SK-N-SH (cell line): ENCODE measurements around the gene CASP6. TPM values are rescaled to one million over a fixed set of nuclear protein-coding genes. Genes with fewer than 3 reads are reported as not detected.

Source experiments
- CTCF ChIA-PET: fragments of 300-600, 350-600 bp; formaldehyde crosslinking; extraction: SDS; loops from one replicate; lab custom pipeline; 2021; lab: Yijun Ruan, JAX
- POLR2A ChIA-PET: fragments of 350-600 bp; sonication (Branson Sonifier 250); formaldehyde crosslinking; extraction: SDS; loops from one replicate; lab custom pipeline; 2020; ENCODE audit warnings: antibody characterized with exemption, inconsistent platforms; lab: Yijun Ruan, JAX
- DNase-seq: peaks from one replicate; pipeline ENCODE4 v3.0.0; 2012
- H2AFZ ChIP-seq: fragments of 200-600 bp; sonication (generic); 2 replicates; pipeline ENCODE4 v1.8.1; 2016; ENCODE audit warnings: antibody characterized with exemption, mild to moderate bottlenecking, low read depth
- H3F3A ChIP-seq: fragments of 200-600 bp; sonication (generic); replicated peaks from 2 replicates; pipeline ENCODE3; 2016; ENCODE audit warnings: antibody characterized with exemption, mild to moderate bottlenecking; ENCODE audit not compliant: insufficient read depth
- H3K27ac ChIP-seq, 2 experiments: fragments of 200-500 bp in 1 of 2; fragments of 200-600 bp in 1 of 2; sonication (Bioruptor generic) in 1 of 2; sonication (generic), shearing (Covaris generic) in 1 of 2; 2 replicates each; pipeline versions ENCODE4 v1.5.1 to v1.6.1; 2014 to 2016; ENCODE audit warnings: low read depth in 2 of 2, inconsistent platforms in 1 of 2, low read length in 1 of 2, mild to moderate bottlenecking in 1 of 2, mixed read lengths in 1 of 2
- H3K27me3 ChIP-seq: fragments of 200-600 bp; sonication (generic), shearing (Covaris generic); 2 replicates; pipeline ENCODE4 v1.6.1; 2016; ENCODE audit warnings: mixed run types; ENCODE audit not compliant: insufficient read depth
- H3K36me3 ChIP-seq, 2 experiments: fragments of 200-500 bp in 1 of 2; fragments of 200-600 bp in 1 of 2; sonication (Bioruptor generic) in 1 of 2; sonication (generic) in 1 of 2; replicated peaks in 1 of 2; 2 replicates each; pipeline versions ENCODE3 to v1.5.1; 2014 to 2016; ENCODE audit warnings: low read length in 1 of 2, mild to moderate bottlenecking in 1 of 2; ENCODE audit not compliant: insufficient read depth in 2 of 2, control insufficient read depth in 1 of 2
- H3K4me1 ChIP-seq, 2 experiments: fragments of 200-500 bp in 1 of 2; fragments of 200-600 bp in 1 of 2; sonication (Bioruptor generic) in 1 of 2; sonication (generic), shearing (Covaris generic) in 1 of 2; 2 replicates each; pipeline versions ENCODE4 v1.5.1 to v1.6.1; 2014 to 2016; ENCODE audit warnings: low read depth in 1 of 2, low read length in 1 of 2, mixed run types in 1 of 2; ENCODE audit not compliant: insufficient read depth in 2 of 2, control insufficient read depth in 1 of 2
- H3K4me2 ChIP-seq: fragments of 200-600 bp; sonication (generic), shearing (Covaris generic); 2 replicates; pipeline ENCODE4 v1.6.1; 2017; ENCODE audit warnings: mixed run types
- H3K4me3 ChIP-seq, 2 experiments: fragments of 200-500 bp in 1 of 2; fragments of 200-600 bp in 1 of 2; sonication (Bioruptor generic) in 1 of 2; sonication (generic), shearing (Covaris generic) in 1 of 2; 2 replicates each; pipeline versions ENCODE4 v1.5.1 to v1.8.1; 2014 to 2016; ENCODE audit warnings: low read depth in 2 of 2, inconsistent platforms in 1 of 2, low read length in 1 of 2, mild to moderate bottlenecking in 1 of 2, mixed read lengths in 1 of 2, moderate library complexity in 1 of 2
- H3K79me2 ChIP-seq: fragments of 200-600 bp; sonication (generic); 2 replicates; pipeline ENCODE4 v1.8.1; 2017; ENCODE audit warnings: mild to moderate bottlenecking; ENCODE audit not compliant: insufficient read depth
- H3K9ac ChIP-seq: fragments of 200-600 bp; sonication (generic); 2 replicates; pipeline ENCODE4 v1.6.1; 2017; ENCODE audit warnings: mixed run types
- H3K9me2 ChIP-seq: fragments of 200-600 bp; sonication (generic); 2 replicates; pipeline ENCODE4 v1.6.1; 2017; ENCODE audit warnings: mixed run types
- H3K9me3 ChIP-seq: fragments of 200-600 bp; sonication (generic); 2 replicates; pipeline ENCODE4 v1.6.1; 2017; ENCODE audit warnings: mixed run types, mild to moderate bottlenecking, moderate library complexity
- H4K20me1 ChIP-seq: fragments of 200-600 bp; sonication (generic); 2 replicates; pipeline ENCODE4 v1.6.1; 2017; ENCODE audit warnings: mild to moderate bottlenecking, mixed run types; ENCODE audit not compliant: insufficient read depth
- CHD2 ChIP-seq: fragments of 150-350 bp; IDR thresholded peaks from 2 replicates; pipeline ENCODE4 v1.6.1; 2018; ENCODE audit warnings: low read length; ENCODE audit not compliant: partially characterized antibody
- EP300 ChIP-seq, 2 experiments: IDR thresholded peaks; 2 replicates each; pipeline versions ENCODE4 v1.4.0 to v1.6.1; 2012; ENCODE audit warnings: borderline replicate concordance in 1 of 2, low read depth in 1 of 2, low read length in 1 of 2
- EZH2phosphoT487 ChIP-seq: fragments of 200-600 bp; sonication (generic); IDR thresholded peaks from 2 replicates; pipeline ENCODE4 v1.6.1; 2017; ENCODE audit warnings: low read depth, mixed run types, mild to moderate bottlenecking, antibody characterized with exemption, moderate library complexity, borderline replicate concordance
- FOSL2 ChIP-seq: IDR thresholded peaks from 2 replicates; pipeline ENCODE4 v1.4.0; 2012; ENCODE audit warnings: low read depth, mild to moderate bottlenecking, moderate library complexity, borderline replicate concordance
- FOXJ3 ChIP-seq: sonication (generic); formaldehyde crosslinking; IDR thresholded peaks from 2 replicates; pipeline ENCODE4 v1.5.1; 2020; ENCODE audit warnings: mild to moderate bottlenecking, missing genetic modification reagents
- FOXM1 ChIP-seq: IDR thresholded peaks from 2 replicates; pipeline ENCODE4 v1.4.0; 2012; ENCODE audit warnings: low read depth, mild to moderate bottlenecking
- GATA2 ChIP-seq: sonication (generic); formaldehyde crosslinking; IDR thresholded peaks from 2 replicates; pipeline ENCODE4 v1.5.0; 2020; ENCODE audit warnings: mild to moderate bottlenecking, missing genetic modification reagents
- MAX ChIP-seq: IDR thresholded peaks from 2 replicates; pipeline ENCODE4 v1.4.0; 2012; ENCODE audit warnings: low read depth
- MEF2A ChIP-seq: IDR thresholded peaks from 2 replicates; pipeline ENCODE4 v1.4.0; 2012; ENCODE audit warnings: low read depth, borderline replicate concordance
- NFIC ChIP-seq: IDR thresholded peaks from 2 replicates; pipeline ENCODE4 v1.4.0; 2012; ENCODE audit warnings: borderline replicate concordance
- POLR2AphosphoS5 ChIP-seq: IDR thresholded peaks from 2 replicates; pipeline ENCODE4 v1.6.1; 2012; ENCODE audit warnings: low read depth, low read length
- RAD21 ChIP-seq: IDR thresholded peaks from 2 replicates; pipeline ENCODE4 v1.6.1; 2012; ENCODE audit warnings: mild to moderate bottlenecking, low read length
- RCOR1 ChIP-seq: fragments of 150-350 bp; IDR thresholded peaks from 2 replicates; pipeline ENCODE4 v1.6.1; 2017; ENCODE audit warnings: antibody characterized with exemption, low read length
- RFX5 ChIP-seq: IDR thresholded peaks from 2 replicates; pipeline ENCODE4 v1.6.1; 2012; ENCODE audit warnings: mild to moderate bottlenecking, improper control_type of control experiment, low read length
- RXRA ChIP-seq: IDR thresholded peaks from 2 replicates; pipeline ENCODE4 v1.4.0; 2012; ENCODE audit warnings: low read depth, mild to moderate bottlenecking, borderline replicate concordance
- SMC3 ChIP-seq: IDR thresholded peaks from 2 replicates; pipeline ENCODE4 v1.6.1; 2012; ENCODE audit warnings: low read depth, low read length, improper control_type of control experiment
- TAF1 ChIP-seq: IDR thresholded peaks from 2 replicates; pipeline ENCODE4 v1.6.1; 2012; ENCODE audit warnings: low read depth, mild to moderate bottlenecking, low read length, moderate library complexity, borderline replicate concordance
- TCF12 ChIP-seq: IDR thresholded peaks from 2 replicates; pipeline ENCODE4 v1.4.0; 2012
- YY1 ChIP-seq: IDR thresholded peaks from 2 replicates; pipeline ENCODE4 v1.4.0; 2012; ENCODE audit warnings: low read depth, mild to moderate bottlenecking
- WGBS: methylation state at CpG from one replicate; pipeline ENCODE4 v1.1.6; 2017; ENCODE audit warnings: low lambda C conversion rate; 5-methylcytosine and 5-hydroxymethylcytosine counted together
- polyA plus RNA-seq, 3 experiments: library from polyadenylated mRNA; depleted of rRNA; stranded (reverse); fragments of >200 nt; gene quantifications; 2 replicates each; pipeline ENCODE4 v1.2.3, GENCODE V29; 2012
- TF ChIP-seq, protein P1 (sequence below): IDR thresholded peaks from 2 replicates; pipeline ENCODE4 v1.4.0; 2012; ENCODE audit warnings: low read depth, borderline replicate concordance
- TF ChIP-seq, protein P2 (sequence below): IDR thresholded peaks from 2 replicates; pipeline ENCODE4; 2012
- TF ChIP-seq, protein P3 (sequence below): IDR thresholded peaks from 2 replicates; pipeline ENCODE4 v1.4.0; 2012; ENCODE audit warnings: low read depth, borderline replicate concordance

The CASP6 gene
- polyA plus RNA-seq, 1 of the 3 experiments (the other 2 are of a cell fraction), result 30.2 TPM

DNA sequence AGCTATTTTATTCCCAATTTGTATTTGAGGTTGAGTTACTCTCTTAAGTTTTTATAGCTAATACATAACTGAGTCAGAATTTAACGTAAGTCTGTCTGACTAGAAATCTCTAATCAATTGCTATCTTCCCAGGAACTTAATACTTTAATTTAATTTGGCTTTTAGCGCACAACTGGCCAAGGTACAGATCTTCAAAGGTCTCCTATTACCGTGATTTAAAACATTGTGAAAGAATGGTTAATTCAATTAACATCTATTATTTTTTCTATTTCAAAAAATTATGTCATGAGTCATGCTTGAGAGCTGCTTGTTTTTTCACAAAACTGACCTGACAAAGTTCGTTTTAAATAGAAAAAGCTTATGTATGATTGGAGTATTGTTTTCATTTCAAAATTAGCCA, 48.6 kb upstream of the CASP6 start:
- POLR2A ChIA-PET, result no interaction called here
- no peak overlapping the region for H3K4me2 ChIP-seq
- 31% methylated on average over 4 of the region's 4 CpGs for WGBS
- TF ChIP-seq RFX5 (no peak), YY1 (no peak), CHD2 (no peak), FOXM1 (no peak), RXRA (no peak), RCOR1 (no peak), NFIC (no peak), GATA2 (CRISPR knock-in tag) (no peak), TAF1 (no peak), MEF2A (no peak), POLR2AphosphoS5 (no peak), FOSL2 (no peak)
- TF ChIP-seq, protein P1, sequence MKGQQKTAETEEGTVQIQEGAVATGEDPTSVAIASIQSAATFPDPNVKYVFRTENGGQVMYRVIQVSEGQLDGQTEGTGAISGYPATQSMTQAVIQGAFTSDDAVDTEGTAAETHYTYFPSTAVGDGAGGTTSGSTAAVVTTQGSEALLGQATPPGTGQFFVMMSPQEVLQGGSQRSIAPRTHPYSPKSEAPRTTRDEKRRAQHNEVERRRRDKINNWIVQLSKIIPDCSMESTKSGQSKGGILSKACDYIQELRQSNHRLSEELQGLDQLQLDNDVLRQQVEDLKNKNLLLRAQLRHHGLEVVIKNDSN, result no peak
- TF ChIP-seq, protein P2, sequence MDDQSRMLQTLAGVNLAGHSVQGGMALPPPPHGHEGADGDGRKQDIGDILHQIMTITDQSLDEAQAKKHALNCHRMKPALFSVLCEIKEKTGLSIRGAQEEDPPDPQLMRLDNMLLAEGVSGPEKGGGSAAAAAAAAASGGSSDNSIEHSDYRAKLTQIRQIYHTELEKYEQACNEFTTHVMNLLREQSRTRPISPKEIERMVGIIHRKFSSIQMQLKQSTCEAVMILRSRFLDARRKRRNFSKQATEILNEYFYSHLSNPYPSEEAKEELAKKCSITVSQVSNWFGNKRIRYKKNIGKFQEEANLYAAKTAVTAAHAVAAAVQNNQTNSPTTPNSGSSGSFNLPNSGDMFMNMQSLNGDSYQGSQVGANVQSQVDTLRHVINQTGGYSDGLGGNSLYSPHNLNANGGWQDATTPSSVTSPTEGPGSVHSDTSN, result no peak
- TF ChIP-seq, all 33 proteins: peak for 0
- H3K4me3 ChIP-seq, result no peak overlapping the region
- H3K27me3 ChIP-seq, result no peaks in the 10 kb centered on the region
- peak overlapping the region; percentile 30; the same call in 1 of the 2 replicates for H2AFZ ChIP-seq
- DNase-seq, result no peak
- H3F3A ChIP-seq, result peaks cover 7% of the 10 kb centered on the region
- no peaks in the 10 kb centered on the region for H3K36me3 ChIP-seq
- no peaks in the 10 kb centered on the region for H3K9me3 ChIP-seq
- CTCF ChIA-PET, result interaction anchor here (1.3 kb wide), 1 partner anchor 318 kb away, joined by 4 read pairs; the partner anchor contains the start of gene SEC24B
- no peaks in the 10 kb centered on the region for H3K79me2 ChIP-seq
- H3K4me1 ChIP-seq, result no peaks in the 10 kb centered on the region
- H4K20me1 ChIP-seq, result no peaks in the 10 kb centered on the region
- no peak overlapping the region for H3K27ac ChIP-seq
- H3K9me2 ChIP-seq, result no peaks in the 10 kb centered on the region
- no peak overlapping the region for H3K9ac ChIP-seq

DNA sequence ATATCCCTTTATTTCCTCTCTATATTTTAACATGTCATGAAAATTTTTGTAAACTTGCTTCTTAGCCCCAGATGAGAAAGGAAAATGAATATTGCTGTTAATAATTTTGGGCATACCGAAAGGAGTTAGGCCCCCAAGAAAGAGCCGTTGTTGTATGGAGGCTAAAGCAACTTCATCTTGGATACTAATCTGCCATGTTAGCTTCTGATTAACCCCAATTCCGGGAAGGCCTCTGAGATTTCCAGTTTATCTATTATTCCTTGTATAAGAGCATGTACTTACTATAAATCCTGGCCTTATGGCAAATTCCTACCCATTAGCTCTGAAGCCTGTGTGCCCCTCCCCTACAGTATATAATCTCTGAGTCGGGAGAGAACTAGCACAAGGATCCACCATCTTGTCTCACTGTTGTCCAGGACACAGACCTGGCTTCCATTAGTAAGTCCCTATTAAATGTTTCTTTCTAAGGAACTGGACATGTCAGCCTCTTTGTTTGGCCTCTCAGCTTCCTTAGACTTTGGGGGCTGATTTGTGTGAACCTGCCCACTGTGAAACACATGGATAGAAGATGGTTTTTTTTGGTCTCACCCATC, 47.5 kb upstream of the CASP6 start:
- H3K9ac ChIP-seq, result no peak overlapping the region
- WGBS, result 73% methylated on average over 4 of the region's 4 CpGs
- CTCF ChIA-PET, result no interaction called here
- TF ChIP-seq, protein P3, sequence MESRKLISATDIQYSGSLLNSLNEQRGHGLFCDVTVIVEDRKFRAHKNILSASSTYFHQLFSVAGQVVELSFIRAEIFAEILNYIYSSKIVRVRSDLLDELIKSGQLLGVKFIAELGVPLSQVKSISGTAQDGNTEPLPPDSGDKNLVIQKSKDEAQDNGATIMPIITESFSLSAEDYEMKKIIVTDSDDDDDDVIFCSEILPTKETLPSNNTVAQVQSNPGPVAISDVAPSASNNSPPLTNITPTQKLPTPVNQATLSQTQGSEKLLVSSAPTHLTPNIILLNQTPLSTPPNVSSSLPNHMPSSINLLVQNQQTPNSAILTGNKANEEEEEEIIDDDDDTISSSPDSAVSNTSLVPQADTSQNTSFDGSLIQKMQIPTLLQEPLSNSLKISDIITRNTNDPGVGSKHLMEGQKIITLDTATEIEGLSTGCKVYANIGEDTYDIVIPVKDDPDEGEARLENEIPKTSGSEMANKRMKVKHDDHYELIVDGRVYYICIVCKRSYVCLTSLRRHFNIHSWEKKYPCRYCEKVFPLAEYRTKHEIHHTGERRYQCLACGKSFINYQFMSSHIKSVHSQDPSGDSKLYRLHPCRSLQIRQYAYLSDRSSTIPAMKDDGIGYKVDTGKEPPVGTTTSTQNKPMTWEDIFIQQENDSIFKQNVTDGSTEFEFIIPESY, result no peak
- TF ChIP-seq SMC3, result no peak
- TF ChIP-seq FOXM1, result no peak
- no peak for TF ChIP-seq TAF1
- no peak for TF ChIP-seq RCOR1
- no peak for TF ChIP-seq FOSL2
- TF ChIP-seq GATA2 (CRISPR knock-in tag), result no peak
- no peak for TF ChIP-seq MAX
- TF ChIP-seq FOXJ3, result no peak
- no peak for TF ChIP-seq EP300 (IDR thresholded peaks at IDR 0.05; ENCODE audit: borderline replicate concordance in 1 of 2, low read depth in 1 of 2, low read length in 1 of 2)
- TF ChIP-seq RAD21, result no peak
- TF ChIP-seq EZH2phosphoT487, result no peak
- TF ChIP-seq TCF12, result no peak
- no peak overlapping the region for H3K4me2 ChIP-seq
- no peak overlapping the region for H3K27ac ChIP-seq
- H4K20me1 ChIP-seq, result no peaks in the 10 kb centered on the region
- no peaks in the 10 kb centered on the region for H3K36me3 ChIP-seq
- H2AFZ ChIP-seq, result no peak overlapping the region
- no peaks in the 10 kb centered on the region for H3K4me1 ChIP-seq
- H3K9me2 ChIP-seq, result no peaks in the 10 kb centered on the region
- no peaks in the 10 kb centered on the region for H3K79me2 ChIP-seq
- POLR2A ChIA-PET, result no interaction called here
- H3K27me3 ChIP-seq, result no peaks in the 10 kb centered on the region
- H3F3A ChIP-seq, result peaks cover 7% of the 10 kb centered on the region
- H3K4me3 ChIP-seq, result no peak overlapping the region
- no peak for DNase-seq
- no peaks in the 10 kb centered on the region for H3K9me3 ChIP-seq
